SK-N-SH (cell line): ENCODE measurements around the gene WDCP. TPM values are rescaled to one million over a fixed set of nuclear protein-coding genes. Genes with fewer than 3 reads are reported as not detected.

Source experiments
- CTCF ChIA-PET: fragments of 300-600, 350-600 bp; formaldehyde crosslinking; extraction: SDS; loops from one replicate; lab custom pipeline; 2021; lab: Yijun Ruan, JAX
- POLR2A ChIA-PET: fragments of 350-600 bp; sonication (Branson Sonifier 250); formaldehyde crosslinking; extraction: SDS; loops from one replicate; lab custom pipeline; 2020; ENCODE audit warnings: antibody characterized with exemption, inconsistent platforms; lab: Yijun Ruan, JAX
- DNase-seq: peaks from one replicate; pipeline ENCODE4 v3.0.0; 2012
- H2AFZ ChIP-seq: fragments of 200-600 bp; sonication (generic); 2 replicates; pipeline ENCODE4 v1.8.1; 2016; ENCODE audit warnings: antibody characterized with exemption, mild to moderate bottlenecking, low read depth
- H3F3A ChIP-seq: fragments of 200-600 bp; sonication (generic); replicated peaks from 2 replicates; pipeline ENCODE3; 2016; ENCODE audit warnings: antibody characterized with exemption, mild to moderate bottlenecking; ENCODE audit not compliant: insufficient read depth
- H3K27ac ChIP-seq, 2 experiments: fragments of 200-500 bp in 1 of 2; fragments of 200-600 bp in 1 of 2; sonication (Bioruptor generic) in 1 of 2; sonication (generic), shearing (Covaris generic) in 1 of 2; 2 replicates each; pipeline versions ENCODE4 v1.5.1 to v1.6.1; 2014 to 2016; ENCODE audit warnings: low read depth in 2 of 2, inconsistent platforms in 1 of 2, low read length in 1 of 2, mild to moderate bottlenecking in 1 of 2, mixed read lengths in 1 of 2
- H3K27me3 ChIP-seq: fragments of 200-600 bp; sonication (generic), shearing (Covaris generic); 2 replicates; pipeline ENCODE4 v1.6.1; 2016; ENCODE audit warnings: mixed run types; ENCODE audit not compliant: insufficient read depth
- H3K36me3 ChIP-seq, 2 experiments: fragments of 200-500 bp in 1 of 2; fragments of 200-600 bp in 1 of 2; sonication (Bioruptor generic) in 1 of 2; sonication (generic) in 1 of 2; replicated peaks in 1 of 2; 2 replicates each; pipeline versions ENCODE3 to v1.5.1; 2014 to 2016; ENCODE audit warnings: low read length in 1 of 2, mild to moderate bottlenecking in 1 of 2; ENCODE audit not compliant: insufficient read depth in 2 of 2, control insufficient read depth in 1 of 2
- H3K4me1 ChIP-seq, 2 experiments: fragments of 200-500 bp in 1 of 2; fragments of 200-600 bp in 1 of 2; sonication (Bioruptor generic) in 1 of 2; sonication (generic), shearing (Covaris generic) in 1 of 2; 2 replicates each; pipeline versions ENCODE4 v1.5.1 to v1.6.1; 2014 to 2016; ENCODE audit warnings: low read depth in 1 of 2, low read length in 1 of 2, mixed run types in 1 of 2; ENCODE audit not compliant: insufficient read depth in 2 of 2, control insufficient read depth in 1 of 2
- H3K4me2 ChIP-seq: fragments of 200-600 bp; sonication (generic), shearing (Covaris generic); 2 replicates; pipeline ENCODE4 v1.6.1; 2017; ENCODE audit warnings: mixed run types
- H3K4me3 ChIP-seq, 2 experiments: fragments of 200-500 bp in 1 of 2; fragments of 200-600 bp in 1 of 2; sonication (Bioruptor generic) in 1 of 2; sonication (generic), shearing (Covaris generic) in 1 of 2; 2 replicates each; pipeline versions ENCODE4 v1.5.1 to v1.8.1; 2014 to 2016; ENCODE audit warnings: low read depth in 2 of 2, inconsistent platforms in 1 of 2, low read length in 1 of 2, mild to moderate bottlenecking in 1 of 2, mixed read lengths in 1 of 2, moderate library complexity in 1 of 2
- H3K79me2 ChIP-seq: fragments of 200-600 bp; sonication (generic); 2 replicates; pipeline ENCODE4 v1.8.1; 2017; ENCODE audit warnings: mild to moderate bottlenecking; ENCODE audit not compliant: insufficient read depth
- H3K9ac ChIP-seq: fragments of 200-600 bp; sonication (generic); 2 replicates; pipeline ENCODE4 v1.6.1; 2017; ENCODE audit warnings: mixed run types
- H3K9me2 ChIP-seq: fragments of 200-600 bp; sonication (generic); 2 replicates; pipeline ENCODE4 v1.6.1; 2017; ENCODE audit warnings: mixed run types
- H3K9me3 ChIP-seq: fragments of 200-600 bp; sonication (generic); 2 replicates; pipeline ENCODE4 v1.6.1; 2017; ENCODE audit warnings: mixed run types, mild to moderate bottlenecking, moderate library complexity
- H4K20me1 ChIP-seq: fragments of 200-600 bp; sonication (generic); 2 replicates; pipeline ENCODE4 v1.6.1; 2017; ENCODE audit warnings: mild to moderate bottlenecking, mixed run types; ENCODE audit not compliant: insufficient read depth
- ELF1 ChIP-seq: IDR thresholded peaks from 2 replicates; pipeline ENCODE4 v1.4.0; 2012
- EZH2phosphoT487 ChIP-seq: fragments of 200-600 bp; sonication (generic); IDR thresholded peaks from 2 replicates; pipeline ENCODE4 v1.6.1; 2017; ENCODE audit warnings: low read depth, mixed run types, mild to moderate bottlenecking, antibody characterized with exemption, moderate library complexity, borderline replicate concordance
- FOSL2 ChIP-seq: IDR thresholded peaks from 2 replicates; pipeline ENCODE4 v1.4.0; 2012; ENCODE audit warnings: low read depth, mild to moderate bottlenecking, moderate library complexity, borderline replicate concordance
- FOXJ3 ChIP-seq: sonication (generic); formaldehyde crosslinking; IDR thresholded peaks from 2 replicates; pipeline ENCODE4 v1.5.1; 2020; ENCODE audit warnings: mild to moderate bottlenecking, missing genetic modification reagents
- FOXM1 ChIP-seq: IDR thresholded peaks from 2 replicates; pipeline ENCODE4 v1.4.0; 2012; ENCODE audit warnings: low read depth, mild to moderate bottlenecking
- GATA2 ChIP-seq: sonication (generic); formaldehyde crosslinking; IDR thresholded peaks from 2 replicates; pipeline ENCODE4 v1.5.0; 2020; ENCODE audit warnings: mild to moderate bottlenecking, missing genetic modification reagents
- MEF2A ChIP-seq: IDR thresholded peaks from 2 replicates; pipeline ENCODE4 v1.4.0; 2012; ENCODE audit warnings: low read depth, borderline replicate concordance
- MXI1 ChIP-seq: IDR thresholded peaks from 2 replicates; pipeline ENCODE4 v1.6.1; 2012; ENCODE audit warnings: mild to moderate bottlenecking, low read depth, low read length, improper control_type of control experiment
- NFIC ChIP-seq: IDR thresholded peaks from 2 replicates; pipeline ENCODE4 v1.4.0; 2012; ENCODE audit warnings: borderline replicate concordance
- NRF1 ChIP-seq: IDR thresholded peaks from 2 replicates; pipeline ENCODE4 v1.6.1; 2012; ENCODE audit warnings: low read depth, mild to moderate bottlenecking, low read length
- RAD21 ChIP-seq: IDR thresholded peaks from 2 replicates; pipeline ENCODE4 v1.6.1; 2012; ENCODE audit warnings: mild to moderate bottlenecking, low read length
- RCOR1 ChIP-seq: fragments of 150-350 bp; IDR thresholded peaks from 2 replicates; pipeline ENCODE4 v1.6.1; 2017; ENCODE audit warnings: antibody characterized with exemption, low read length
- RFX5 ChIP-seq: IDR thresholded peaks from 2 replicates; pipeline ENCODE4 v1.6.1; 2012; ENCODE audit warnings: mild to moderate bottlenecking, improper control_type of control experiment, low read length
- SMC3 ChIP-seq: IDR thresholded peaks from 2 replicates; pipeline ENCODE4 v1.6.1; 2012; ENCODE audit warnings: low read depth, low read length, improper control_type of control experiment
- TAF1 ChIP-seq: IDR thresholded peaks from 2 replicates; pipeline ENCODE4 v1.6.1; 2012; ENCODE audit warnings: low read depth, mild to moderate bottlenecking, low read length, moderate library complexity, borderline replicate concordance
- TCF12 ChIP-seq: IDR thresholded peaks from 2 replicates; pipeline ENCODE4 v1.4.0; 2012
- TEAD4 ChIP-seq: IDR thresholded peaks from 2 replicates; pipeline ENCODE4 v1.4.0; 2012; ENCODE audit warnings: mild to moderate bottlenecking, borderline replicate concordance; ENCODE audit not compliant: insufficient read depth
- WGBS: methylation state at CpG from one replicate; pipeline ENCODE4 v1.1.6; 2017; ENCODE audit warnings: low lambda C conversion rate; 5-methylcytosine and 5-hydroxymethylcytosine counted together
- polyA plus RNA-seq, 3 experiments: library from polyadenylated mRNA; depleted of rRNA; stranded (reverse); fragments of >200 nt; gene quantifications; 2 replicates each; pipeline ENCODE4 v1.2.3, GENCODE V29; 2012
- TF ChIP-seq, protein P1 (sequence below): IDR thresholded peaks from 2 replicates; pipeline ENCODE4 v1.4.0; 2012; ENCODE audit warnings: low read depth
- TF ChIP-seq, protein P2 (sequence below): IDR thresholded peaks from 2 replicates; pipeline ENCODE4 v1.6.1; 2012; ENCODE audit warnings: mild to moderate bottlenecking, low read depth, low read length, moderate library complexity

The WDCP gene
- polyA plus RNA-seq, 1 of the 3 experiments (the other 2 are of a cell fraction), result 7.1 TPM

DNA sequence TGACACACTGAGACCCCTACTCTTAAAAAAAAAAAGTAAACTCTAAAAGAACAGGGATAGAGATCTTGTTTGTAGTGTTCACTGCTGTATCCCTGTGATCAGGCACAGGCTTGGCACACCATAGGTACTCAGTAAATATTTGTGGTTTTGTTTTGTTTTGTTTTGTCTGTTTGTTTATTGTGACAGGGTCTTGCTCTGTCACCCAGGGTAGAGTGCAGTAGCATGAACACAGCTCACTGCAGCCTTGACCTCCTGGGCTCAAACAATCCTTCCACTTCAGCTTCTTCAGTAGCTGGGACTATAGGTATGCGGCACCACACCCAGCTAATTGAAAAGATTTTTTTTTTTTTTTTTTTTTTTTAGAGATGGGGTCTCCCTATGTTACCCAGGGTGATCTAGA lies 5.8 kb upstream of the WDCP start:
- Histone ChIP-seq H3K36me3 (peaks cover 0 to 11% of the 10 kb centered on the region in 2 experiments), H3K4me1 (peaks cover 0 to 18% of the 10 kb centered on the region in 2 experiments; a peak in 1 of 4 replicates), H4K20me1 (no peaks in the 10 kb centered on the region), H3K27ac (no peak overlapping the region), H2AFZ (no peak overlapping the region), H3K9ac (no peak overlapping the region), H3K9me3 (no peaks in the 10 kb centered on the region), H3K27me3 (no peaks in the 10 kb centered on the region), H3K9me2 (no peaks in the 10 kb centered on the region), H3F3A (peaks cover 11% of the 10 kb centered on the region), H3K79me2 (no peaks in the 10 kb centered on the region), H3K4me3 (no peak overlapping the region), H3K4me2 (no peak overlapping the region)
- DNase-seq, result no peak
- WGBS, result 96% methylated on average over 1 of the region's 1 CpG
- TF ChIP-seq RFX5, result no peak
- TF ChIP-seq FOXM1, result no peak
- no peak for TF ChIP-seq MXI1
- no peak for TF ChIP-seq RCOR1
- no peak for TF ChIP-seq ELF1
- TF ChIP-seq MEF2A, result no peak
- TF ChIP-seq, protein P1, sequence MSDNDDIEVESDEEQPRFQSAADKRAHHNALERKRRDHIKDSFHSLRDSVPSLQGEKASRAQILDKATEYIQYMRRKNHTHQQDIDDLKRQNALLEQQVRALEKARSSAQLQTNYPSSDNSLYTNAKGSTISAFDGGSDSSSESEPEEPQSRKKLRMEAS, result no peak
- no peak for TF ChIP-seq NFIC
- no peak for TF ChIP-seq SMC3
- TF ChIP-seq GATA2 (CRISPR knock-in tag), result no peak
- TF ChIP-seq TEAD4, result no peak
- no peak for TF ChIP-seq RAD21
- TF ChIP-seq FOSL2, result no peak
- no peak for TF ChIP-seq EZH2phosphoT487
- TF ChIP-seq FOXJ3 (CRISPR knock-in tag), result no peak
- TF ChIP-seq, protein P2, sequence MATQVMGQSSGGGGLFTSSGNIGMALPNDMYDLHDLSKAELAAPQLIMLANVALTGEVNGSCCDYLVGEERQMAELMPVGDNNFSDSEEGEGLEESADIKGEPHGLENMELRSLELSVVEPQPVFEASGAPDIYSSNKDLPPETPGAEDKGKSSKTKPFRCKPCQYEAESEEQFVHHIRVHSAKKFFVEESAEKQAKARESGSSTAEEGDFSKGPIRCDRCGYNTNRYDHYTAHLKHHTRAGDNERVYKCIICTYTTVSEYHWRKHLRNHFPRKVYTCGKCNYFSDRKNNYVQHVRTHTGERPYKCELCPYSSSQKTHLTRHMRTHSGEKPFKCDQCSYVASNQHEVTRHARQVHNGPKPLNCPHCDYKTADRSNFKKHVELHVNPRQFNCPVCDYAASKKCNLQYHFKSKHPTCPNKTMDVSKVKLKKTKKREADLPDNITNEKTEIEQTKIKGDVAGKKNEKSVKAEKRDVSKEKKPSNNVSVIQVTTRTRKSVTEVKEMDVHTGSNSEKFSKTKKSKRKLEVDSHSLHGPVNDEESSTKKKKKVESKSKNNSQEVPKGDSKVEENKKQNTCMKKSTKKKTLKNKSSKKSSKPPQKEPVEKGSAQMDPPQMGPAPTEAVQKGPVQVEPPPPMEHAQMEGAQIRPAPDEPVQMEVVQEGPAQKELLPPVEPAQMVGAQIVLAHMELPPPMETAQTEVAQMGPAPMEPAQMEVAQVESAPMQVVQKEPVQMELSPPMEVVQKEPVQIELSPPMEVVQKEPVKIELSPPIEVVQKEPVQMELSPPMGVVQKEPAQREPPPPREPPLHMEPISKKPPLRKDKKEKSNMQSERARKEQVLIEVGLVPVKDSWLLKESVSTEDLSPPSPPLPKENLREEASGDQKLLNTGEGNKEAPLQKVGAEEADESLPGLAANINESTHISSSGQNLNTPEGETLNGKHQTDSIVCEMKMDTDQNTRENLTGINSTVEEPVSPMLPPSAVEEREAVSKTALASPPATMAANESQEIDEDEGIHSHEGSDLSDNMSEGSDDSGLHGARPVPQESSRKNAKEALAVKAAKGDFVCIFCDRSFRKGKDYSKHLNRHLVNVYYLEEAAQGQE, result no peak
- no peak for TF ChIP-seq TCF12
- TF ChIP-seq NRF1, result no peak
- no peak for TF ChIP-seq TAF1
- CTCF ChIA-PET, result interaction anchor here (0.6 to 1.7 kb wide), 6 partner anchors 17 to 1088 kb away, joined by 3 to 4 read pairs (median 3); partner anchors contain the start of gene SF3B6
- POLR2A ChIA-PET, result interaction anchor here (1.0 kb wide), 1 partner anchor 13 kb away, joined by 4 read pairs; no protein-coding TSS in a partner anchor
